KMS-11 (cell line): Measurements from ENCODE around the gene ZBTB6.
"Not testable (repeated sequence)": the region's sequence is repeated elsewhere in the genome, so short reads cannot be mapped to it uniquely, and the experiment has no call there.

Experiments
- H2AFZ ChIP-seq: fragments of 200-600 bp; sonication (generic); 2 replicates; pipeline ENCODE4 v1.6.1; 2016; ENCODE audit warnings: antibody characterized with exemption, mixed run types, low read depth
- H3K27ac ChIP-seq: fragments of 200-600 bp; sonication (generic); 2 replicates; pipeline ENCODE4 v1.6.1; 2016; ENCODE audit warnings: mild to moderate bottlenecking, mixed run types
- H3K27me3 ChIP-seq: fragments of 200-600 bp; sonication (generic); 2 replicates; pipeline ENCODE4 v1.6.1; 2017; ENCODE audit warnings: mild to moderate bottlenecking, low read depth, mixed run types, moderate library complexity; ENCODE audit not compliant: insufficient read depth
- H3K36me3 ChIP-seq: fragments of 200-600 bp; sonication (generic); 2 replicates; pipeline ENCODE4 v1.6.1; 2017; ENCODE audit warnings: mild to moderate bottlenecking, mixed run types; ENCODE audit not compliant: insufficient read depth
- H3K4me1 ChIP-seq: fragments of 200-600 bp; sonication (generic); 2 replicates; pipeline ENCODE4 v1.6.1; 2016; ENCODE audit warnings: mild to moderate bottlenecking, low read depth, mixed run types; ENCODE audit not compliant: poor library complexity, severe bottlenecking
- H3K4me2 ChIP-seq: fragments of 200-600 bp; sonication (generic); 2 replicates; pipeline ENCODE4 v1.7.0; 2016; ENCODE audit warnings: mild to moderate bottlenecking, mixed run types
- H3K4me3 ChIP-seq: fragments of 200-600 bp; sonication (generic); IDR thresholded peaks from 2 replicates; pipeline ENCODE4 v1.6.1; 2017; ENCODE audit warnings: low read depth, low read length, mixed read lengths; ENCODE audit not compliant: insufficient read depth
- H3K79me2 ChIP-seq: fragments of 200-600 bp; sonication (generic); 2 replicates; pipeline ENCODE4 v1.6.1; 2016; ENCODE audit warnings: low read depth, mixed run types; ENCODE audit not compliant: insufficient read depth
- H3K9ac ChIP-seq: fragments of 200-600 bp; sonication (generic); 2 replicates; pipeline ENCODE4 v1.6.1; 2016; ENCODE audit warnings: mild to moderate bottlenecking, mixed run types
- H4K20me1 ChIP-seq: fragments of 200-600 bp; sonication (generic); 2 replicates; pipeline ENCODE4 v1.6.1; 2016; ENCODE audit warnings: mild to moderate bottlenecking, mixed run types; ENCODE audit not compliant: insufficient read depth
- TF ChIP-seq, protein P1 (sequence below): fragments of 200-600 bp; sonication (generic); conservative IDR thresholded peaks from 2 replicates; pipeline ENCODE4 v1.6.1; 2017; ENCODE audit warnings: low read depth, mild to moderate bottlenecking, antibody characterized with exemption, low read length, moderate library complexity, mixed read lengths

The ZBTB6 gene

DNA sequence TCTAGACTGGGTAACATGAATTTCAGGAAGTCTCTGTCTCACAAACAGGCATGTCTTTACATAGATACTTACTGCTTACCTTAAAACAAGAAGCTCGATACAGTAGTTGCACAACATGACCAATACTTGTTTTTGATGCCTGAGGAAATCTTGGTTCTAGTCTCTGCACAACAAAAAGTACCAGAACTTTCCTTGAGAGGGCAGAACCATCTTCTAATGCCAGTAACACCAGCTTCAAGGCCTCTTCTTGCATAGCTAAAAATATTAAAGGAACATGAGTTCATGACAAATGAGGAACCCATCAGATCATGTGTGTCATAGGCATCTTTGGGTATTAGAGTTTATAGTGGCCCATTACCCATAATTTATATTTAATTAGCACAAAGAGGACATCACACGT is 30.0 kb downstream of the ZBTB6 start:
- Histone ChIP-seq H4K20me1 (no peaks in the 10 kb centered on the region), H3K9ac (no peak overlapping the region), H3K27ac (no peak overlapping the region), H3K79me2 (no peaks in the 10 kb centered on the region), H3K36me3 (no peaks in the 10 kb centered on the region), H3K27me3 (no peaks in the 10 kb centered on the region), H3K4me2 (no peak overlapping the region), H3K4me3 (no peak overlapping the region), H2AFZ (no peak overlapping the region), H3K4me1 (no peaks in the 10 kb centered on the region)
- TF ChIP-seq, protein P1, sequence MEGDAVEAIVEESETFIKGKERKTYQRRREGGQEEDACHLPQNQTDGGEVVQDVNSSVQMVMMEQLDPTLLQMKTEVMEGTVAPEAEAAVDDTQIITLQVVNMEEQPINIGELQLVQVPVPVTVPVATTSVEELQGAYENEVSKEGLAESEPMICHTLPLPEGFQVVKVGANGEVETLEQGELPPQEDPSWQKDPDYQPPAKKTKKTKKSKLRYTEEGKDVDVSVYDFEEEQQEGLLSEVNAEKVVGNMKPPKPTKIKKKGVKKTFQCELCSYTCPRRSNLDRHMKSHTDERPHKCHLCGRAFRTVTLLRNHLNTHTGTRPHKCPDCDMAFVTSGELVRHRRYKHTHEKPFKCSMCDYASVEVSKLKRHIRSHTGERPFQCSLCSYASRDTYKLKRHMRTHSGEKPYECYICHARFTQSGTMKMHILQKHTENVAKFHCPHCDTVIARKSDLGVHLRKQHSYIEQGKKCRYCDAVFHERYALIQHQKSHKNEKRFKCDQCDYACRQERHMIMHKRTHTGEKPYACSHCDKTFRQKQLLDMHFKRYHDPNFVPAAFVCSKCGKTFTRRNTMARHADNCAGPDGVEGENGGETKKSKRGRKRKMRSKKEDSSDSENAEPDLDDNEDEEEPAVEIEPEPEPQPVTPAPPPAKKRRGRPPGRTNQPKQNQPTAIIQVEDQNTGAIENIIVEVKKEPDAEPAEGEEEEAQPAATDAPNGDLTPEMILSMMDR = no peak

DNA sequence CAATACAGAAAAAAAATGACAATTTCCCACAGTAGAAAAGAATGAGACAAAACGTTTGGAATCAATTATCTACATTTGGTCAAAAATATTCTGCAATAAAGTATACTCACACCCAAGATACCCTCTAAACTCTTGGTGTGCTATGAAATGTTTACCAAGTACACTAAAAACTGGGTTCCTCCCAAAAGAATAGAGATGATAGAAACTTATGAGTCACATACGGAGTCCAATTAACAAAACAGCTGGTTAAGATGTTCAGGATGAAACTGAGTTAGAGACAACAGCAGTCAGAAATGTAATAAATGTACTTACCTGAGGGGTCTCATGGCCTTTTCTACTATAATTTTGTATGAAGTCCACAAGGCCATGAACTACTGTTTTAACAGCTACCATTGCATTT is 33.7 kb downstream of the ZBTB6 start:
- Histone ChIP-seq H3K4me3 (no peak overlapping the region), H3K9ac (no peak overlapping the region), H3K27me3 (no peaks in the 10 kb centered on the region), H3K79me2 (no peaks in the 10 kb centered on the region), H3K4me1 (no peaks in the 10 kb centered on the region), H3K27ac (no peak overlapping the region), H3K4me2 (no peak overlapping the region), H3K36me3 (no peaks in the 10 kb centered on the region), H2AFZ (no peak overlapping the region), H4K20me1 (no peaks in the 10 kb centered on the region)
- TF ChIP-seq, protein P1 = no peak

DNA sequence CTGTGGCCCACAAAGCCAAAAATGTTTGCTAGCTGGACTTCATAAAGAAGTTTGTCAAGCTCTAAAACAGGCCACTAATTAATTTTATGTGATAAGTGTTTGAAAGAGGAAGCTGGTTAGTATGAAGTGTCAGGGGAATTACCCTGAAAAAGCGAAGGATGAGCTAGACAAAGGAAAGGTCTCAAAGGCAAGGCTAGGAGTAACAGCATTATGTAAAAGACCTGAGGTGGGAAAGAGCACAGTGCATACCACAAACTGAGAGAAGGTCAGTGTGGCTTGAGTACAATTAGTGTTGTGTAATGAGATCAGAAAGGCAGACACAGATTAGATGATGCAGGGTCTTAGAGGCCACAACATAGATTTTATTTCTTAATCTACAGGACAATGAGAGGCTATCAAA is 37.6 kb downstream of the ZBTB6 start:
- Histone ChIP-seq H3K36me3 (no peaks in the 10 kb centered on the region), H3K27ac (no peak overlapping the region), H3K9ac (no peak overlapping the region), H3K27me3 (no peaks in the 10 kb centered on the region), H4K20me1 (no peaks in the 10 kb centered on the region), H3K4me3 (no peak overlapping the region), H3K4me2 (no peak overlapping the region), H3K4me1 (no peaks in the 10 kb centered on the region), H3K79me2 (no peaks in the 10 kb centered on the region), H2AFZ (no peak overlapping the region)
- TF ChIP-seq, protein P1 = no peak

DNA sequence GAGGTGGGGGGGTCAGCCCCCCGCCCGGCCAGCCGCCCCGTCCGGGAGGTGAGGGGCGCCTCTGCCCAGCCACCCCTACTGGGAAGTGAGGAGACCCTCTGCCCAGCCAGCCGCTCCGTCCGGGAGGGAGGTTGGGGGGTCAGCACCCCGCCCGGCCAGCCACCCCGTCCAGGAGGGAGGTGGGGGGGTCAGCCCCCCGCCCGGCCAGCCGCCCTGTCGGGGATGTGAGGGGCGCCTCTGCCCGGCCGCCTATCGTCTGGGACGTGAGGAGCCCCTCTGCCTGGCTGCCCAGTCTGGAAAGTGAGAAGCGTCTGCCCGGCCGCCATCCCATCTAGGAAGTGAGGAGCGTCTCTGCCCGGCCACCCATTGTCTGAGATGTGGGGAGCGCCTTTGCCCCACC is 45.8 kb downstream of the ZBTB6 start:
- not testable (repeated sequence) for H3K4me1 ChIP-seq, H2AFZ ChIP-seq, H4K20me1 ChIP-seq, H3K27me3 ChIP-seq, H3K9ac ChIP-seq, H3K36me3 ChIP-seq, H3K4me3 ChIP-seq, H3K27ac ChIP-seq, H3K79me2 ChIP-seq, H3K4me2 ChIP-seq

DNA sequence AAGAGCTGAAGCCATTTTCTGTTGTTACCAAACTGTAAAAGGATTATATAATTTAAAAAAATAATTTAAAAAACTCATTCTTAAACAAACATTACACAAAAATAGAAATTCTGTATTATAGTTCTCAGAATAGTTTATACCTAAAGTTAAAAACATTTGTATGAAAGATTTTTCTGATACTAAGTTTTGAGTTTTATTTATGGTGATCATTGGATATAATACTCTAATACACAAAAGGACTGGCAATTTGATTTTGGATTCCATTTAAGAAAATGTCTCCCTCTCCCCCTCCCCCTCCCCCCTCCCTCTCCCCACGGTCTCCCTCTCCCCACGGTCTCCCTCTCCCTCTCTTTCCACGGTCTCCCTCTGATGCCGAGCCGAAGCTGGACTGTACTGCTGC is 47.0 kb downstream of the ZBTB6 start:
- H2AFZ ChIP-seq = no peak overlapping the region
- H3K27me3 ChIP-seq = no peaks in the 10 kb centered on the region
- no peaks in the 10 kb centered on the region for H3K4me1 ChIP-seq
- H3K79me2 ChIP-seq = no peaks in the 10 kb centered on the region
- TF ChIP-seq, protein P1 = no peak
- H3K4me3 ChIP-seq = no peak overlapping the region
- no peaks in the 10 kb centered on the region for H4K20me1 ChIP-seq
- H3K4me2 ChIP-seq = no peak overlapping the region
- no peak overlapping the region for H3K27ac ChIP-seq
- no peaks in the 10 kb centered on the region for H3K36me3 ChIP-seq
- H3K9ac ChIP-seq = no peak overlapping the region
